GM21423 (cell line): ENCODE measurements around the gene ASTN1.

Experiments
- ATAC-seq: cut with Tn5 transposase; IDR thresholded peaks from one replicate; pipeline ENCODE4 v1.9.1; 2021; ENCODE audit warnings: mild to moderate bottlenecking, moderate library complexity; ENCODE audit not compliant: unreplicated experiment

Gene ASTN1

DNA sequence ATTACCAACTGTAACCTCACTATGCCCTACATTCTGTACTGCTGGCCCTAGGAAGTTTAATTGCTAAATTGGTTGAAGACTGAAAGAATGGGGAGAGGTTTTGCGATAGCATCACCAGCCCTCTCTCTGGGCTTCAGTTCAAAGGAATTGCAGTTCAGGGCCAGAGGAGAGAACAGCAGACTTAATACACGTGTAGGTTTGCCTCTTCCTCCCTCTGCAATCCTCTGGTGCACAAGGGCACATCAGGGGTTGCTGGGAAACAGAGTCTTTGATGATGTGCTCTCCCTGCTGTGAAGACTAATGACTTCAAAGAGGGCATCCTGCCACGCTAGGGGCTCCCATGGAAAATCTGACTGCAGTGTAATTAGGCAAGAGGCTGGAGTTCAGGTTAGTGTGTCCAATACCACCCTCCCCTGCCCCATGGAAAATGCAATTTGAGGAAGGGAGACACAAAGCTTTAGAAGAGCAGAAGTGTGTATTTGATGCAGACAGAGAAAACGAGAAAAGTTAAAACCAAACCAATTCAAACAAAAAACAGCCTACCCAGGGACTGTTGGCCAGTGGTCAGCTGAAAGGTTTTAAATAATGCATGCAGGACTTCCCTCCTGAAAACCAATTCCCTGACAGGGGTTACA, 167.9 kb downstream of the ASTN1 start:
- no peak for ATAC-seq

DNA sequence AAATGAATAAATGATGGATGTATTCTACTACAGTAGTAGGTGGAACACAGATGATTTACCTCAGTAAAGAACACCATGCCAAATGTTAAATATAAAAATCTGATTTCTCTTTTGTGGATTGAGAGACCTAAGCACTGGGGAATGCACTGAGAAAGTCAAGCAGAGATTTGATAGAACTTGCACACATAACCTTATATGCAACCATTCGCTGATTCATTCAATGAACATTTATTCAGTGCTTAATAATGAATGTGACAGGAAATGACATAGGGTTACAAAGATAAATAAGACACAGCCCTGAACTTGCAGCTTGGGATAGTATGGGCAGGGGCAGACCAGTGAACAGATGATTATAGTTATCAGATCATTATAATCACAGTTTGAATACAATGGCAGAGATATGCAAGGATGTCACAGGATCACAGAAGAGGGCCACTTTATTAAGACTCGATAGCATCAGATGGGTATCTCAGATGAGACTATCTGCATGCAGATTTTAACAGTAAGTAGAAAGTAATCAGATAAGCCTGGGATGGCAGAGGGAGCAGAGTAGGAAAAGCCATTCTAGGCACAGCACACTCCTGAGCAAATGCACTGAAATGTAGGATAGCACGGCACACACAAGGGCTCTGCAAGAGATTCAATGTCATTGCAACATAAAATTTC, 169.4 kb downstream of the ASTN1 start:
- no peak for ATAC-seq

DNA sequence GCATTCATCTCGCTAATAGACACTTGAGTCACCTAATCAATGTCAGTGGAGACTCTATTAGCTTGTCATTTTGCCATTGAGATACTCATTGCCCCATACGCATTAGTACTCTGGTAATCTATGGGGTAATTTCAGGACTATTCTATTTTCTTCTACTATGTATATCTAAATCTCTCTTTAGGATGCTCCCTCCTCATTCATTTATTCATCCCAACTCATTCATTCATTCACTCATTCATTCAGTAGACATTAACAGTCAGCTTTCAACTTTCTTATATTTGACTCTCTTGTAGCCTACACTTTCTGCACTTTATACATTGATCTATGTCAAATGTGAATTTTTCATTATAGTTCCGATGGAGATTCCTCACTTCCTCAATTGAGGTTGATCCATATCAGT, 170.9 kb downstream of the ASTN1 start:
- ATAC-seq, result no peak

DNA sequence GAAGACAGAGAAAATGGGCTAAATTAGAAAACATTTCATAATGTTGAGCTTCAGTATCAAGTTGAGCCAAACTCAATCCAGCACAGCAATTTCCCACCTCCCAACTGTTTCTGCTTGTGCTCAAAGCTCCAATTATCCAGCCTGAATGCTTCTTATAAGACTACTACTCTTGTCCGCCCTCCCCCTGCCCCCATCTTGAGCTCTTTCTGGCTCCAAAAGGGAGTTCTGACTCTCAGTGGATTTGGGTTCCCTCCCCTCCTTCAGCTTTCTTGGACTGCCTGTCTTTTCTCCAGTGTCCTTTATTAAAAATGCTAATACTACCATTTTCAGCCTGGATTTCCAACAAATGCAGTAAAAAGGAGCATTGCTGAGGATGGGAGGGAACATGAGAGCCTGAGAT, 174.8 kb downstream of the ASTN1 start:
- no peak for ATAC-seq

DNA sequence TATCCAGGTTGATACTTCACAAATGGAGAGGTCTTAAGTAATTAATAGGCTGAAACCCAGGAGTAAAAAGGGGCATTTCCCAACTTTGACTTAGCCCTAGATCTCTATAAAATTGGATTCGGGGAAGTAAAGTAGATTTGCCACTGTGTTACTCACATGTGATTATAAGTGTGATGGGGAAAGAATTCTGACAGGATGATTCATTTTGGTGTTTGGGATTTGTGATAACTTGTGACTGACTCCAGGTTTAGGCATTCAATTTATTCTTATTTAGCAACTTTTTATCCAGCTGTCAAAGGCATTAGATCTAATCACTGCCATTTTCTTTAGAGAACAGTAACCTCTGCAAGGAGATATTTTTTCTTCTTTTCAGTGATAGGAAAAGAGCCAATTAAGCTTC, 175.5 kb downstream of the ASTN1 start:
- no peak for ATAC-seq

DNA sequence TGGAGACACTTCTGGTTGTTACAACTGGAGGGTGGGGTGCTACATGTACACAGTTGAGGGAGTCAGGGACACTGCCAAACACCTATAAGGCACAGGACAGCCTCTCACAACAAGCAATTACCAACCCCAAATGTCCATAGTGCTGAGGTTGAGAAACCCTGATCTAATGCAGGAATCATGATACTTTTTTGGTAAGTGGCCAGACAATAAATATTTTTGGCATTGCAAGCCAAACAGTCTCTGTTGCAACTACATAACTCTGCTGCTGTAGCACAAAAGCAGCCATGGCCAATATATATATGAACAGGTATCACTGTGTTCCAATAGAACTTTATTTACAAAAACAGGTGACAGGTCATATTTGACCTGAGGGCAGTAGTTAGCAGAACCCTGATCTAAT, 177.5 kb downstream of the ASTN1 start:
- no peak for ATAC-seq

DNA sequence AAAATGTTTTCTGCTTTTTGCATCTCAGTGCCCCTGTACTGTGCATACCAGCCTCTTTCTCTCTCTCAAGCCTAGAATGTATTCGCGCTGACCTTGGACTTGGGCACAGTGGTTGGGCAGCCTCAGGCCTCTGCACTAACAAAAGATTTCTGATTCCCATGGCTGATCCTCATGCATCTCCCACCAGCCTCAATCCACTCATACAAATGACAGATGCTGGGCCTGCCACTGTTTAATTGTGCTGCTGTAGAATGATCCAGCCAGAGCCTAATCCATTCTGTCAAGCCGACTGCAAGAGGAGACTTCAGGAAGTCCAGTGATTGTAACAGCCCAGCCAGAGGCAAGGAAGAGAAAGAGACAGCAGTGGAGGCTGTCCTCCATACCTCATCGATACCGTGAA, 180.8 kb downstream of the ASTN1 start:
- no peak for ATAC-seq

DNA sequence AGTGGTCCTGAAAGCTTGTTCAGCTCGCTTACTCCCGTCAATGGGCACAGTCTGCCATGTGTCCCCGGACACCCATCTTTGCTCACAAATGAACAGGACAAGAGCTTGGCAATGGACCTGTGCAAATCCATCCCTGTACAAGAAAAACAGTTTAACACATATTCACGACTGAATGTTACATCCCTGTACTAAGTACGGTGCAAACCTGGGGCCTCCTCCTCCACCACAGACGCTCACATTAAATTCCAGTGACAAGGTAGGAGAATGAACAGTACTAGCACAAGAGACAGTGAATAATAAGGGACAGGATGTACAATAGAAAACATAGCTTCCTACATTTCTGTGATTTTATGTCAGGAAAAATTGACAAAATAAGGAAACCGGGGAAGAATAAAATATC, 187.7 kb downstream of the ASTN1 start:
- no peak for ATAC-seq

DNA sequence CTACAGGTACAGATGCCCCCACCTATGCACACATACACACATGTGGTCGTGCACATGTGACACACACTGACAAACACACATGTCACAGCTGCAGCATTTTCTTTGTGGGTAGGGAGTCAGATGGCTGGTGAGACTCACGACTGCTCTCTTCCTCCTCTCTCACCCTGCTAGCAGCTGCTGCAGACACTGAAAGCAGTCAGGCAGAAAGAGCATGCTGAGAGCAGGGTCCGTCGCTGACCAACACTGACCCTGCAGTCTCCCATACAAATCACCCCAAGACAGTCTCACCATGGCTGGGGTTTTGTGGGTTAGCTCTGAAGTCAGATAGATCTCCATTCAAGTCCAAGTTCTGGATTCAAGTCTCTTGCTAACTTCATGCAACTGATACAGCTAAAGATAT, 188.3 kb downstream of the ASTN1 start:
- no peak for ATAC-seq

DNA sequence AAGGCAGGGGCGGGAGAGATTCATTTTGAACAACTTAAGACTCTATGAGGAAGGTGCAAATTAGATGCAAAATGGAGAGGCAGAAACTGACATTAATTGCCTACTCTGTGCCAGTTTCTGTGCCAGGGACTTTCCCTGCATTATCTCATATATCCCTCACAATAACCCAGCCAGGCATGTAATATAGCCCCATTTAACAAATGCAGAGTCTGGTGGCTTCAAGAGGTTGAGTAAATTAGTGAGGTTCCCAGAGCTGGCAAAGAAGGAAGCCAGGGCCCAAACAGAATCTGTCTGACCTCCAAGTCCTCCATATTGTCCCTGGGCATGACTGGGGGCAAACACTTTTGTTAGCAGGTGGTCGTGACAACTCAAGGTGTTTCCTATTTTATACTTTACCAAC, 199.8 kb downstream of the ASTN1 start:
- no peak for ATAC-seq

DNA sequence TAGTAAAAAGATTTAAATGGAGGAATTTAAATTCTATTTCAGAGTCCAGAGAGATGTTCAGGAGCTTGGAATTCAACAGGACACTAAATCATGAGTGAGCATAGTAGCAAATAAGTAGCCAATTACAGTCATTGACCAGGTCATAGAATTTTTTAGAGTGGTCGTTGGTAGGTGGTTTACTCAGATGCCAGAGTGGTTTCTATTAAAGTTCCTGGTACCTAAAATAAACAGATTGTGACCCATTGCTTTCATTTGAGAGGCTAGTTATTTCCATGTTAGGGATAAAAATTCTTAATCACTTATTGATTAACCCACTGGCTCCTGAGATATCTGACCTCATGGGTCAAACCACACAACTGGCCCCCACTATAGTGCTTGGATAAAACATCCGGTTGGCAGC, 201.3 kb downstream of the ASTN1 start:
- no peak for ATAC-seq

DNA sequence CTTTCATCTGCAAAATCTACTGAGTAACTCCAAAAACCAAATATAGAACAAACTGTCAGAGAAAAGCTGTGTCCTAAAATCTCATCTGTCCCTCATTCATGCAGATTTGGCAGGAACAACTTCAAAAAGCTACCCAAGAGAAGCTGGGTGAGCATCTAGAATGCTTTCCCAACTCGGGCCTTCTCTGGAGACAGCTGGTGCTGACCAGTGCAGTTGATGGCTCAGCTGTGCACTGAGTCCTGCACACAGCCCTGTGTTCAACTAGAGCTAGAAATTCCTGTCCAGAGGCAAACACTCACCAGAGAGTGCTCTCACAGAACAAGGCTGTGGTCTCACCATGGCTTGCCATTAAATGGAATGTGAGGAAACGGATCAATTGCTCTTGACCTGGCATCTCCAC, 202.8 kb downstream of the ASTN1 start:
- ATAC-seq, result no peak

DNA sequence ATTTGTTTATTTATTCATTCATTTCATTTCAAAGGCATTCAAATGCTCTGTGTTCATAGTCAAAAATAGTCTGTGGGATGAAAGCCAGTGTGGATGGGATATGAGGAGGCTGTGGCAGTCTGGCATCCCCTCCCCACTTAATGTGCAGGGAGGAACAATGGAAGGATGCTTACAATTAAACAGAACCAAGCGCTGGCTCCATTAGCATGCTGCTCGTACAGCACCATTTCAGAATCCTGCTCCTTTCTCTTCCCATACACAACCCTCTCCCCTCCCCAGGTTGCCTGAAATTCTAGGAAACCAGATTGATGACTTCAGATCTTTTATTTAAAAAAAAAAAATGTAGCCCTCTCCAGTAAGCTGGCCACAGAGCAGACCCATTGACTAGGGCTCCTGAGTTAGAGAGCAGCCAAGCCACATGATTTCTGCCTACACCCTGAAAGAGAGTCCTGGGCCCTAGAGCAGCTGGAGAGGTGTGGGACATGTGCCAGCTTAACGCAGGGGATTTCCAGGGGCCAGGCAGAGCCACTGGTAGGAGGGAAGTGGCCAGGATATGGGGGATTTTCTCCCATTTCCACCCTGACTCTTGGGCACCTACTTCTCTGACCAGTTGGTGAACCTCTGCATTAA, 205.2 kb downstream of the ASTN1 start:
- ATAC-seq, result no peak

DNA sequence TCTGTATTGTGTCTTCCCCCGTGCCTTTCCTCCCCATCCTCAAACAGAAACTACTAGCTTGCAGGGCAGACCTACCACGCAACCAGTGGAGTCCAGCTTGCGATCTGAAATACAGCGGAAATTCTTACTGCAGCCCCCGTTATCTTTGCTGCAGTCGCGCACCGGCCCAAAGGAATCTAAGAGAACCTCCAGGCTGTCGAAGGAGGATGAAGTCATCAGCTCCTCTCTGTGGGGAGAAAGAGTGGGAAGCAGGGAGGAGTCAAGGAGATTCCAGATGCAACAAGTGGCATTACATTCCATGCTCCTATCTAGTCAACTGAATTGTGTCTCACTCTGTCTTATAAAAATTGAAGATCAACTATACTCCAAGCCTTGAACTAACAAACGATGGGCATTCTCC, 206.9 kb downstream of the ASTN1 start:
- no peak for ATAC-seq

DNA sequence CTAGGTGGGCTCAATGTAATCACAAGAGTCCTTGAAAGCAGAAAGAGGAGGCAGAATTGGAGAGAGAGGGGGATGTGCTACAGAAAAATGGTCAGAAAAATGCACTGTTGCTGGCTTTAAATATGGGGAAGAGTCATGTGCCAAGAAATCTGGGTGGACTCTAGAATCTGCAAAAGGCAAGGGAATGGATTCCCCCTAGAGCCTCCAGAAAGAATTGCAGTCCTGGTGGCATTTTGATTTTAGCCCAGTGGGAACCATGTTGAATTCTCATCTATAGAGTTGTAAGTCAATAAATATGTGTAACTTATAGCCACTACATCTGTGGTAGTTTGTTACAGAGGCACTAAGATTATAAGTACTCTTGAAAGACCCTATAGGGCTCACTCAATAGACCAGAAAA, 210.3 kb downstream of the ASTN1 start:
- ATAC-seq, result no peak

DNA sequence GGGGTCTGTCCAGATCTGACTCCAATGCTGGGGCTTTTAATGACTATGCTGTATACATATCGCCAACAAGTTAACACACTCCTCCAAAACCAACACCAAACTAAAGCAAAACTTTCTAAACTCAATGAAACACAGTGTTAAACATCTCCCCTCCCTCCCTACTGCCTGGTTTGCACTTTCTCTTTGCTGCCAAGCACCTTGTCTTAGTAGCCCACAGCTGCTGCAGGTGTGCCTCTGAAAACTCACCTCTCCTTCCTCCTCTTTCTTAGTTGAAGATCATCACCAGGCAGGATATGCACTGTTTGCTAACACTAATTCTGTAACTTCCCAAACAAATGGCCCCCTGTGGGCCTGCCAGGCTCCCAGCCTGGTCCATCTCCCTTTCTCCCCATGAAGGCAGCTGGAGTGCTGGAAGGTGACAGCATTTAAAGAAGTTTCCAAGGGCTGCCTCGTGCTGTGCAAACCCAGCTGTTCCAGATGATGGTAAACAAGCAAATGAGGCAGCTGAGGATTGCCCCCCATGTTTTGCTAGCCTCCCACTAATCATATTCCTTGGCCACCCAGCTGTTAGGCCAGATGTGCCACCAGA, 213.7 kb downstream of the ASTN1 start:
- no peak for ATAC-seq

DNA sequence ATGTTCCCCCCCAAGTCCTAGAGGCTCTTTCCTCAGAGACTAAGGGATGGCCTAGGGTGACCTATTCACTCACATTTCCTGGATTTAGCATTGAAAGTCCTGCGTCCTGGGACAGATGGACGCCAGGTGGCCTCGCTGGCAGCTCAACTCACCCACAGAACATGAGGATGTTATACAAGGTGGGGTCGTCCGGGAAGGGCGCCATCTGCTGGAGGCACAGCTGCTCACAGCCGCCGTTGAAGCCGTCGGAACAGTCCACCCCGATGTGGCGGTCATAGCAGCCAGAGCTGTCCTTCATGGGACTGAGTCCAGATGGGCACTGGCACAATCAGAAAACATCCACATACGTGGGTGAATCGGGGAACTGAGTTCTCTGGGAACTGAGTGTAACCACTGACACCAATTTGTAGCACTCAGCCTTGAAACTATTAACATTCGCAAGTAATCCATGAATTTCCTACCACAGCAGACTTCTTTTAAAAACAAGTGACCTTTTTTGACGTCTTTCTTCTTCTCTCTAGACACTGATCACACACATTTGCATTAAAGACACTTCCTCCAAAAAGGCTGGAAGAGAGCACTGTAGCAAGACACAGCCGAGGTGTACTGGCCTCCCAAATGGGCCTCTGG, 215.4 kb downstream of the ASTN1 start:
- ATAC-seq, result no peak

DNA sequence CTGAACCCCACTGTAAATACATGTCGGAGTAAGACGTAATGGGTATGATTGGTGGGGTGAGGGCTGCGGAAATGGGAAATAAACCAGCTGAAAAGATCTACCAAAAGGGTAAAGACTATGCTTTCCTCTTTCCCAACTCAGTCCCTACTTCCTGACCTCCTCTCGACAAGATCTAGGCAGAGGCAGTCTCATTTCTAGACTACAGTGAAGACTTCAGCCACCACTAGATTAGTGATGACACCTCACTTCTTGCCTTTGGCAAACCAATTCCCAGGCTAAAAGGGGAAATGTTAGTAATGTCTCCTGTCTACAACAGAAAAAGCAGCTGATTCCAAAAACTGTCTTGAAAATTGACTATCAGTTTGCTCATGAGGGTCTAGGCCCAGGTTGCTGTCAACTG, 219.9 kb downstream of the ASTN1 start:
- no peak for ATAC-seq

DNA sequence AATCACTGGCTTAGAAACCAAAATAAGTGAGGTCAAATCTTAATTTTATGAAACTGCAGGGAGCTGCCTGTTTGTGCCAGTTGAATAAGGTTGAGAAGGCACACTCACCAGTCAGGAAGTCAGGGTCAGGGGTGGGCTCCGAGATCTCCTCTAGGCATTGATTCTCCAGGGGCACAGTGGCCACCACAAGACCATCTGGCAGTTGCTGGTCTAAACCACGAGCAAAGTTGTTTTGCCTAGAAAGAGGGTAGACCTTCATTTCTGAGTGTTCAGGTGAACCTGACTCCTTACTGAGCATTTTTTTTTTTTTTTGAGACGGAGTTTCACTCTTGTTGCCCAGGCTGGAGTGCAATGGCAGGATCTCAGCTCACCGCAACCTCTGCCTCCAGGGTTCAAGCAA, 220.7 kb downstream of the ASTN1 start:
- ATAC-seq, result no peak

DNA sequence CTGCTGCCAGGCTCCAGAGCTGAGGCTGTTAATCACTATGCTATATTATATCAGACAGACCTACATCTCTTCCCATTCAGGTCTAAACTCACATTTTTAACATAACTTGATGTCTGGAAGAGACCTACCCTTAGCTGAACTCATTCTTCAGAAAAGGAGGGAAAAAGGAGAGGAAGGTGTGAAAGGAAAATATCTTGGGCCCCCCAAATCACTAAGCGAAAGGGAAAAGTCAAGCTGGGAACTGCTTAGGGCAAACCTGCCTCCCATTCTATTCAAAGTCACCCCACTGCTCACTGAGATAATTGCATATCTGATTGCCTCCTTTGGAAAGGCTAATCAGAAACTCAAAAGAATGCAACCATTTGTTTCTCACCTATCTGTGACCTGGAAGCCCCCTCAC, 222.2 kb downstream of the ASTN1 start:
- no peak for ATAC-seq

DNA sequence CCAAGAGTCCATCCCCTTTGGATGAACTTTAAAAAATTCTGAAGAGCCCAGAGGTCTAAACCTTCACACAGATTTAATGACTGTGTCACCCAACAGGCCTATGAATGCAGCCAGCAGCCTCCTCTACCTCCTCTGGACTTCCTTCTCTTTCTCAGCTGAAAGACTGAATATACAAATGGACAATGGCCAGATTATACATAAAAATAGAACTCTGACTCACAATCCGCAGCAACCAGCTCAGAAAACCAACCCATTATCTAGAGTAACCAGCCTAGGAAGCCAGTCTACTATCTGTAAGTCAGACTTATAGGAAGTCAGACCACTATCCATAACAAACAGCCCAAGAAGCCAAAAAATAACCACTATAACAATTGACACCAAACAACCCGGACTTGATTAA, 224.5 kb downstream of the ASTN1 start:
- no peak for ATAC-seq

DNA sequence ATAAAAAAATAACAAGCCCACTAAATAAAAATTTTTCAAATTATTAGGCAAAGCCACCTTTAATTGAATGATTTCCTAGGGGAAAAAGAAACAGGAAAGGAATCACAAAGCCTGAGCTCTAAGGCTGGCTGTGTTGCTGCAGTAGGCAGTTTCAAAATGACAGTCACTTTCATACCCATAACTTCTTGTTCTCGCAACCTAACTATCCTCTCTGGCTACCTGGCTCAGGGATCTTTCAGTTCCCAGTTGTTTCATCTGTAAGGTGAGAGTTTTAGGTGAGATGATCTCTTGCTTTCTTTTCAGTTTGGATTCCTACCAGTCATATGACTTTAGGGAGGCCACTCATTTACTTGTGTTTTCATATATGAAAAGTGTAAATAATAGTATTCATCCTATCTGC, 226.1 kb downstream of the ASTN1 start:
- ATAC-seq, result no peak
